B cell (primary cell): ENCODE results near the gene LRRC4B.

ENCODE experiments used
- EZH2 ChIP-seq: IDR thresholded peaks from 2 replicates; pipeline ENCODE4 v1.6.1; 2012; ENCODE audit warnings: borderline replicate concordance, low read depth, mild to moderate bottlenecking, moderate library complexity, low read length; ENCODE audit not compliant: insufficient read depth, poor library complexity, severe bottlenecking
- TF ChIP-seq, protein P1 (sequence below): fragments of 200-600 bp; IDR thresholded peaks from one replicate; pipeline ENCODE4 v1.8.0; 2022; ENCODE audit warnings: antibody characterized with exemption, mild to moderate bottlenecking

DNA sequence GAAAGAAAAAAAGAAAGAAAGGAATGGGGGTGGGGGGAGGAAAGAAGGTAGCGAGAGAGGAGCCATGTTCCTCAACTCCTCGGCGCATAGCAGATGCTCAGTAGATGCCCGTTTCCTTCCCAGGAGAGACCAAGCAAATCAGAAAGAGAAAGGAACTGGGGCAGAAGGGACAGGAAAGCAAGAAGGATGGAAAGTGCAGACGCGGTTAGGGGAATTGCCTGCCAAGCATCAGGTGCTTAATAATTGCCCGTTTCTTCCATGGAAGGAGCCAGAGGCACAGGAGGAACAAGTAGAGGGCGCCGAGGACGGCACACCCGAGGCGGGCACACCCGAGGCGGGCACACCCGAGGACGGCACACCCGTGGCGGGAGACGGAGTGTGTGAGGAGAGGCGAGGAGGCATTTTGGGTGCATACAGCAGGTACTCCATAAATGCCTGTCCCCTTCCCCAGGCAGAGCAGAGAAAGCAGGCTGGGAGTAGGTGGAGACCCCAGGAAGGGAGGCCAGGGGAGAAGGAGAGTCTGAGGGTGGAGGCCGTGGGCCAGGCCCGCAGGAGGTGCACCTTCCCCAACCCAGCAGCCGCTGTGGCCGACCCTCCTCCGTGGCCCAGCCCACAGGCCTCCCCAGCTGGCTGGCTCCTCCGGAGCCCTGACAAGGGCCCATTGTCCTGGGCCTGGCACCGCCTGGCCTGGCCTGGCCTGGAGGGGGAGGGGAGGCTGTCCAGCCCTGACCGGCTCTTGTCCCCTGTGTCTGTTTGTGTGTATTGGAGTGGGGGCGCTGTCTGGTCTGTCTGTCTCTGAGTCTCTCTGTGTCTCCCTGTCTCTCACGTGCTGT is 71.8 kb downstream of the LRRC4B start:
- TF ChIP-seq, protein P1, sequence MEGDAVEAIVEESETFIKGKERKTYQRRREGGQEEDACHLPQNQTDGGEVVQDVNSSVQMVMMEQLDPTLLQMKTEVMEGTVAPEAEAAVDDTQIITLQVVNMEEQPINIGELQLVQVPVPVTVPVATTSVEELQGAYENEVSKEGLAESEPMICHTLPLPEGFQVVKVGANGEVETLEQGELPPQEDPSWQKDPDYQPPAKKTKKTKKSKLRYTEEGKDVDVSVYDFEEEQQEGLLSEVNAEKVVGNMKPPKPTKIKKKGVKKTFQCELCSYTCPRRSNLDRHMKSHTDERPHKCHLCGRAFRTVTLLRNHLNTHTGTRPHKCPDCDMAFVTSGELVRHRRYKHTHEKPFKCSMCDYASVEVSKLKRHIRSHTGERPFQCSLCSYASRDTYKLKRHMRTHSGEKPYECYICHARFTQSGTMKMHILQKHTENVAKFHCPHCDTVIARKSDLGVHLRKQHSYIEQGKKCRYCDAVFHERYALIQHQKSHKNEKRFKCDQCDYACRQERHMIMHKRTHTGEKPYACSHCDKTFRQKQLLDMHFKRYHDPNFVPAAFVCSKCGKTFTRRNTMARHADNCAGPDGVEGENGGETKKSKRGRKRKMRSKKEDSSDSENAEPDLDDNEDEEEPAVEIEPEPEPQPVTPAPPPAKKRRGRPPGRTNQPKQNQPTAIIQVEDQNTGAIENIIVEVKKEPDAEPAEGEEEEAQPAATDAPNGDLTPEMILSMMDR: no peak
- no peak for TF ChIP-seq EZH2
